GM21576 (cell line): Measurements from ENCODE around the gene GIN1.
"Not testable (repeated sequence)": the region's sequence is repeated elsewhere in the genome, so short reads cannot be mapped to it uniquely, and the experiment has no call there.

ENCODE experiments used
- ATAC-seq: cut with Tn5 transposase; IDR thresholded peaks from one replicate; pipeline ENCODE4 v1.9.1; 2021; ENCODE audit warnings: mild to moderate bottlenecking, moderate library complexity; ENCODE audit not compliant: unreplicated experiment

The GIN1 gene, protein sequence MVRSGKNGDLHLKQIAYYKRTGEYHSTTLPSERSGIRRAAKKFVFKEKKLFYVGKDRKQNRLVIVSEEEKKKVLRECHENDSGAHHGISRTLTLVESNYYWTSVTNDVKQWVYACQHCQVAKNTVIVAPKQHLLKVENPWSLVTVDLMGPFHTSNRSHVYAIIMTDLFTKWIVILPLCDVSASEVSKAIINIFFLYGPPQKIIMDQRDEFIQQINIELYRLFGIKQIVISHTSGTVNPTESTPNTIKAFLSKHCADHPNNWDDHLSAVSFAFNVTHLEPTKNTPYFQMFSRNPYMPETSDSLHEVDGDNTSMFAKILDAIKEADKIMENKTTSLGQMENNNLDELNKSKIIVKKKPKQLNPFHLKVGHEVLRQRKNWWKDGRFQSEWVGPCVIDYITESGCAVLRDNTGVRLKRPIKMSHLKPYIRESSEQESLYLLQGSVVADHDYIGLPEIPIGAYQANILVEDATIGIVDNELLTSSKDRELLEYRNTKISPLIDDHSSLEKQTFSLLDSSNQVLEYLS

DNA sequence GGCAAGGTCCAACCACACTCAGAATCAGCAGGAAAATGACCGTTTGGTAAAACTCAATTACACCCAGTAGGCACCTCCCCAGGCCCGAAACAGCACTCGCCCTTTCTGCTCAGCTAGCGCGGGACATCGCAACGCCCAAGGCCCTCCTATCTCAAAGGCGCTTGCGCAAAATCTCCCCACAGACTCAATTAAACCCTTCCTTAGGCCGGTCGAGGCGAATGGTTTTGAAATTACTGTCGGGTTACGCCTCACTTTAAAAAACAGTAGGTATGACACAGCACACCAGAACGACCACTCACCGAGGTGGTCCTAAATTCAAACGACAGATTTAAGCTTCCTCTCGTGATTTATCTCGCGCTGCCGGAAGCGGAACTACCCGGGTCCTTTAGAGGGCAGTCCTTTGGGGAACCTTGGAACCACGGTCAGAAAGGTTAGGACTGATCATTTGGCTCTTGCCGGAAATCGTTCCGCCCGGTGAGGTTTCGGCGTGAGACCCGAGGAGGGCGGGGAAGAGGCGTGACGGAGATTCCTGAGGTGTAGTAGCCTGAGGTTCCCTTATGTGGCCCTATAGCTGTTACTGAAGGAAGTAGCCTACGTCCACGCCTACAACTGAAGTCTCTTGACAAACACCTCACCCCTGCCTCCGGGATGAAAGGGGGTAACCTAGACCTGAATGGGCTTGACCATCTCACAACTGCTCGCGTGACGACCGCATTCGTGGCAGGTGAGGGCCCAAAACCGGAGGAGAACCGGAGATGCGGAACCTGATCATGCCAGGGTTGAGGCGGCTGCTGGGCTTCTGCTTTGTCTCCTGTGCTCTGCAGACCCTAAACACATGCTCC, at the start of gene GIN1, which contains the start of gene PPIP5K2:
TSS of gene GIN1 (minus strand) at position 374 of the 842 bp plus-strand sequence. CDS start 11,431 bp downstream, outside the sequence.
TSS of gene PPIP5K2 (plus strand) at position 537 of the 842 bp plus-strand sequence. CDS start 9,289 bp downstream, outside the sequence.
- ATAC-seq = peak; percentile 93

DNA sequence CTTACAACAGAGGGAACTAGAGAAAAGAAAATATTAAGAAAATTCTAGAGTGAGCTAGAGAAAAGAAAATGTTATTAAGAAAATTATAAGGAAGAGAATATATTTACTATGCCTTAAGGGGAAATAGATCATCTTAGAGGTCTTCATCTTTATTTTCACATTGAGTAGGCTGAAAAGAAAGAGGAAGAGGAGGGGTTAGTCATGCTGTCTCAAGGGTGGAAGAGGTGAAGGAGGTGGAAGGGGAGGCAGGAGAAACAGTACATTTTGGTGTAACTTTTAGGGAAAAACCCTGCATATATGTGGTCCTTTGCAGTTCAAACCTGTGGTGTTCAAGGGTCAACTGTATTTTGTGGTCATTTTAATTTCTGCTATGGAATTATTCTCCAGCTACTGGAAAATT, 46.8 kb upstream of the GIN1 start:
- no peak for ATAC-seq

DNA sequence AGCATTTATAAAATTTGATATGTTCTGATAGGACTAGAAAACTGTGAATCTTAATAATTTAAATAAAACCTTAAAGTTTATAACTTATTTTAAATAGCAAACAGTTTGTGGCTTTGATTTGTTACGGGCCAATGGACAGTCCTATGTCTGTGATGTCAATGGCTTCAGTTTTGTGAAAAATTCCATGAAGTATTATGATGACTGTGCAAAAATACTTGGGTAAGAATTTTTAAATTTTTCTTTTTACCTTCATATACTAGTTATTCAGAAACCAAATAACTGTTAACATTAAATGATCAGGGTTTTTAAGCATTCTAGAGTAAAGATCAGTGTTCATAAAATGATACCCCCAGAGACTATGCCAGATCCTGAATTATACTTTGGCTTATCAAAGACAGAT, 31.2 kb upstream of the GIN1 start:
- ATAC-seq = no peak

DNA sequence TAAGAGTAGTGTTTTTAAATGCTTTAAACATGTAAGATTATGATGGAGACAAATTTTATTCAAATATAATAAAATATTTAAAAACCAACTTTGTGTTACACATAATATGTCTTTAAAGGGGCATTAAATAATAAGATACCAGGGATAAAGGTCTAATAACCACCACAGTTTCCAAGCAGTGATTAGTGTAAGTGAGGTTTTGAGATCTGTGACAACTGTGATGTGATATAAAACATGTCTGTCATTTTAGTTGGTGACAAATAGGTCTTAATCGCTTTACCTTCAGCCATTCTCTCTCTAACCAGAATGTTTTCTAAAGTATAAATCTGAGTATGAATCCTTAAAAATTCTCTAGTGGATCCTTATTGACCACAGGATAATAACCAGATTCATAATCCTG, 28.3 kb upstream of the GIN1 start:
- ATAC-seq = no peak

GRCh38 chr5:103145196-103145595, 25.3 kb upstream of the GIN1 start:
- no peak for ATAC-seq

GRCh38 chr5:103142132-103142531, 22.2 kb upstream of the GIN1 start:
- not testable (repeated sequence) for ATAC-seq

DNA sequence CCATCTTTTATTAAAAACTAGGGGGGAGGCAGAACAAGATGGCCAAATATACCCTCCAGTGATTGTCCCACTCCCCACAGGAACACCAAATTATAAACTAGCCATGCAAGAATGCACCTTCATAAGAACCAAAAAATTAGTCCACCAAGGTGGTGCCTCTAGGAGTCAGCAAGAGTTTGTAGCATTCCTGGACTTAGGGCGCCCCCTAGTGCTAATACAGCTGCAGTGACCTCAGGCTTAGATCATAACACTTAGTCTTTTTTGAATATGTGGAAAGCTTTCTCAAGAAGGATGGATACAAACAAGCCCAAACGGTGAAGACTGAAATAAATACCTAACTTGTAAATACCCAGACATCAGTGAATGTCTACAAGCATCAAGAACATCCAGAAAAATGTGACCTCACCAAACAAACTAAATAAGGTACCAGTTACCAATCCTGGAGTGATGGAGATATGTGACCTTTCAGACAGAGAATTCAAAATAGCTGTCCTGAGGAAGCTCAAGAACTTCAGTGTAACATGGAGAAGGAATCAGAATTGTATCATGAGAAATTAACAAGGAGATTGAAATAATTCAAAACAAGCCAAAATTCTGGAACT, 19.4 kb upstream of the GIN1 start:
- ATAC-seq = peak; percentile 98

DNA sequence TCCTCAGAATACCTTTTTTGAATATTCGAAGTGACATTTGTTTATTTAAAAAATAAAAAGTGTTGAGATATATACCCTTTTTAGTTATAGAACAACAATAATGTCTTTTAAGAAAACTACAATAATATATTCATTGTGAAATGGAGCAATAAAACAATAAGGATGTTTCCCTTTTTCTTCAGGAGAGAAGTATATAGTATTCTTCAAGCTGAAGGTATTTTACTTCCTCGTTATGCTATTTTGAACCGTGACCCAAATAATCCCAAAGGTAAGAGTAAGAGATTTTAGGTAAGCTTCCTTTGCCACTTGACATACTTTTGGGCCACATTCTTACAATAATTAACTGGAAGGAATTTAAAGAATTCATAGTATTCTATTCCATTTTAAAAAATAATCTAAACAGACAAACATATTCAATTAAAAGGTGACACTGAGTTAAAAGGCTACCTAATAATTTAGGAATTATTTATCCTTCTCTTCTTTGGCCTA, 18.3 kb upstream of the GIN1 start:
- no peak for ATAC-seq

DNA sequence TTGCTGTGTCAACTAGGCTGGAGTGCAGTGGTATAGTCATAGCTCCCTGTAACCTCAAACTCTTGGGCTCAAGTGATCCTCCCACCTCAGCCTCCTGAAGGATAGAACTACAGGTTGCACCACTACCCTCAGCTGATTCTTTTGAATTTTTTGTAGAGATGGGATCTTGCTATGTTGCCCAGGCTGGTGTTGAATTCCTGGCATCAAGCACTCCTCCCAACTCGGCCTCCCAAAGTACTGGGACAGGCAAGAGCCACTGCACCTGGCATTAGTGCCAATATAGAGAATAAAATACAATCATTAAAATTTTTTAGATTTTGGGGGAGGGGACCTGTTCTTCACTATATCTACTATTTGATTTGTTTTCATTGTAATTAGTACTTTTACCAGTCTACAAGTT, 15.5 kb upstream of the GIN1 start:
- no peak for ATAC-seq

DNA sequence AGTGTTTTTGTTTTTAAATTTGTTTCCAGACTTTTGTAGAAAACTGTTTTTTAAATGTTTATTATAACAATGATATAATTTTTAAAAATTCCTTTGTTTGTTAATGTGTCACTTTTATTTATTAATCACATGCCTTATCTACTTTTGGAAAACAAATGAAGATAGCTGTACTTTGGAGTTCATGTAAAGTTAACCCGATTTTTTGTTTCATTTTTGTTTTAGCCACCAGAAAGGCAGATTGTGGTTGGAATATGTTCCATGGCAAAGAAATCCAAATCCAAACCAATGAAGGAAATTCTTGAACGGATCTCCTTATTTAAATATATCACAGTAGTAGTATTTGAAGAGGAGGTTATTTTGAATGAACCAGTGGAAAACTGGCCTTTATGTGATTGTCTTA, 13.3 kb upstream of the GIN1 start:
- no peak for ATAC-seq

DNA sequence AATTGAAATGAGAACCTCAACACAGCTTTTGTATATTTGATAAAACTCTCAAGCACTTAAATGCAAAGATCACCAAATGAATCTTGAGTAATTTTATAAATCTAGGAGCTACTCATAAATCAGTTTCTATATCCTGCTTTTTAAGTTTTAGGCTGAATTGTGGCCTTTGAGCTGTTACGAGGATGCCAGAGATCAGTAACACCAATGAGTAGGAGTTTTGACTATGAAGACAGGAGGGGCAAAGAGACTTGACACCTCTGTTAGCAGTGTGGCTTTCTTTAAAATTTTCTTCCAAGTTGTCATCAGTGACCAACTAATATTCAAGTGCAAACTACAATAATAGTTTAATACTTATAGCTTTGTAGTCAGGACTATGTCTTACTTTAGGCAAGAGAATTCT, 12.7 kb upstream of the GIN1 start:
- no peak for ATAC-seq

DNA sequence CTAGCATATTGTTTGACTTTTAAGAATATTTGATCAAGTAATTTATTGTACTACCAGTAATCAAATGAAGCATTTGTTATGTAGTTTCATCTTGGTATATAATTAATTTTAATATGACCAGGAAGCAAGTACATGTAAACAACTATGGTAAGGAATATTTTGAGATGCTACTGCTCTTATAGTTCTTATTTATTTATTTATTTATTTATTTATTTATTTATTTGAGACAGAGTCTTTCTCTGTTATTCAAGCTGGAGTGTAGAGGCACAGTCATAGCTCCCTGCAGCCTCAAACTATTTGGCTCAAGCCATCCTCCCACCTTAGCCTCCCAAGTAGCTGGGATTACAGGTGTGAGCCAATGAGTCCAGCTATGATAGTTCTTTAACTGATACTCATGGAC, 8.3 kb upstream of the GIN1 start:
- no peak for ATAC-seq

- no peak for ATAC-seq
These were observed 7.4 kb upstream of the GIN1 start for GRCh38 chr5:103127292-103127817.

GRCh38 chr5:103126557-103126956, 6.6 kb upstream of the GIN1 start:
- ATAC-seq = no peak

GRCh38 chr5:103122242-103122641, 2.3 kb upstream of the GIN1 start:
- no peak for ATAC-seq

GRCh38 chr5:103120607-103121200, 766 bp upstream of the GIN1 start:
- no peak for ATAC-seq

- no peak for ATAC-seq
These were observed 721 bp downstream of the GIN1 start for GRCh38 chr5:103119070-103119764.

GRCh38 chr5:103117471-103117991, 2.4 kb downstream of the GIN1 start:
- ATAC-seq = no peak

DNA sequence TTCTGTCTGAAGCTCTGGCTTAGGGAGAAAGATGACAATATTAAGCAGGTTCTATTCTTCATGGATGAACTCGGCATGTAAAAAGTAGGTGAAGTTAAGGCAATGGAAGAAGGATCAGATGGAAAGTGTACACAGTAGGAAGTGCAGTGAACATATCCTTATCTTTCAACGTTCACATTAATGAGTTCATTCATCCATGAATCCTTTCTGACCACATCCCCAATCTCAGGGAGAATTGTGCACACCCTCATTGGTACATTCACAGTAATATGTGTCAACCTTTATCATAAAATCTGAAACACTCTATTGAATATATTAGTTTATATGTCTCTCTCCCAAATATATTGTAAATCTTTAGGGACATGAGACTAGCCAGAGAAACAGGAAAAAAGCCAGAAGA, 5.5 kb downstream of the GIN1 start:
- no peak for ATAC-seq

DNA sequence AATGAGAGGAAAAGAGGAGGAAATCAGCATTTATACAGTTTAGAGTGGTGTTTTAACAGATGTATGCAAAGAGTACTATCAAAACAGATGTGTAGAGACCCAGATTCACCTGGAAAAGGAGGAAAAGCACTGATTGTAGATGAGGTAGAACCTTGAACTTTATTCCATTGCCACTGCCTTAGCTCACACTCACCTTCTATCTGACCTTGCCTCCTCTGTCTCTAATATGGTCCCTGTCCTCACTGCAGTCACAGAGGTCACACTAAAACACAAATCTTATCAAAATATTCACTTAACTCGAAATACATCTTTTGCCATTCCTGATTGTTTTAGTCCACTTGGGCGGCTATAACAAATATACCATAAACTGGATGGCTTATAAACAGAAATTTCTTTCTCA, 7.0 kb downstream of the GIN1 start:
- no peak for ATAC-seq
